Measurements from ENCODE around the gene FAM174B. TPM values are rescaled to one million over a fixed set of nuclear protein-coding genes. Genes with fewer than 3 reads are reported as not detected.
A peak's percentile ranks its signal among the peaks of the same experiment; 100 is the strongest.

The FAM174B gene
- total and polyA plus RNA-seq, 2 experiments from 2014 or later: 15.0 to 21.8 TPM

- peak; percentile 71; the same call in 1 of the 2 replicates for TF ChIP-seq ZNF462 (CRISPR knock-in tag; IDR thresholded peaks at IDR 0.05)
- no peak for TF ChIP-seq ZNF114 (CRISPR knock-in tag; IDR thresholded peaks at IDR 0.05)
- TF ChIP-seq STAT1 (IDR thresholded peaks at IDR 0.05; ENCODE audit: unreplicated experiment): no peak
- TF ChIP-seq JUNB (IDR thresholded peaks at IDR 0.05; ENCODE audit: unreplicated experiment): no peak
Observed at GRCh38 chr15:92693691-92694331, 38.2 kb upstream of the FAM174B start (continued).

GRCh38 chr15:92690395-92690794, 34.8 kb upstream of the FAM174B start:
- no peak overlapping the region for H3K4me3 Mint-ChIP-seq
- H3K27me3 ChIP-seq (ENCODE audit: insufficient read depth): no peaks in the 10 kb centered on the region
- no peaks in the 10 kb centered on the region for H3F3A ChIP-seq (replicated peaks; ENCODE audit: low read depth)
- no peaks in the 10 kb centered on the region for H3K79me2 ChIP-seq (replicated peaks; ENCODE audit: insufficient read depth)
- no peaks in the 10 kb centered on the region for H3K27me3 Mint-ChIP-seq (ENCODE audit: insufficient read depth, low read depth, poor library complexity)
- DNase-seq (ENCODE audit: low spot score): no peak
- no peaks in the 10 kb centered on the region for H4K20me1 ChIP-seq (replicated peaks; ENCODE audit: insufficient read depth)
- peaks cover 23% of the 10 kb centered on the region for H3K9me3 Mint-ChIP-seq
- peaks cover 25% of the 10 kb centered on the region for H3K36me3 Mint-ChIP-seq (ENCODE audit: low read depth)
- H3K9me2 ChIP-seq (ENCODE audit: insufficient read depth): peaks cover 8% of the 10 kb centered on the region; the same call in 1 of the 2 replicates
- ATAC-seq: no peak
- H3K4me1 ChIP-seq (ENCODE audit: insufficient read depth): no peaks in the 10 kb centered on the region
- H3K36me3 ChIP-seq (ENCODE audit: insufficient read depth): no peaks in the 10 kb centered on the region
- peaks cover 3% of the 10 kb centered on the region; the same call in 2 of the 3 replicates for H3K4me1 Mint-ChIP-seq
- H2AFZ ChIP-seq: no peak overlapping the region
- H3K4me2 ChIP-seq: no peak overlapping the region
- H3K27ac Mint-ChIP-seq: no peak overlapping the region
- H3K27ac ChIP-seq (ENCODE audit: low read depth): no peak overlapping the region
- H3K4me3 ChIP-seq: no peak overlapping the region
- no peak for TF ChIP-seq EZH2phosphoT487 (IDR thresholded peaks at IDR 0.05; ENCODE audit: unreplicated experiment)
- TF ChIP-seq STAT1 (IDR thresholded peaks at IDR 0.05; ENCODE audit: unreplicated experiment): no peak
- TF ChIP-seq EZH2 (IDR thresholded peaks at IDR 0.05; ENCODE audit: low read depth, unreplicated experiment): no peak
- TF ChIP-seq JUNB (IDR thresholded peaks at IDR 0.05; ENCODE audit: unreplicated experiment): no peak
- TF ChIP-seq, protein P1, sequence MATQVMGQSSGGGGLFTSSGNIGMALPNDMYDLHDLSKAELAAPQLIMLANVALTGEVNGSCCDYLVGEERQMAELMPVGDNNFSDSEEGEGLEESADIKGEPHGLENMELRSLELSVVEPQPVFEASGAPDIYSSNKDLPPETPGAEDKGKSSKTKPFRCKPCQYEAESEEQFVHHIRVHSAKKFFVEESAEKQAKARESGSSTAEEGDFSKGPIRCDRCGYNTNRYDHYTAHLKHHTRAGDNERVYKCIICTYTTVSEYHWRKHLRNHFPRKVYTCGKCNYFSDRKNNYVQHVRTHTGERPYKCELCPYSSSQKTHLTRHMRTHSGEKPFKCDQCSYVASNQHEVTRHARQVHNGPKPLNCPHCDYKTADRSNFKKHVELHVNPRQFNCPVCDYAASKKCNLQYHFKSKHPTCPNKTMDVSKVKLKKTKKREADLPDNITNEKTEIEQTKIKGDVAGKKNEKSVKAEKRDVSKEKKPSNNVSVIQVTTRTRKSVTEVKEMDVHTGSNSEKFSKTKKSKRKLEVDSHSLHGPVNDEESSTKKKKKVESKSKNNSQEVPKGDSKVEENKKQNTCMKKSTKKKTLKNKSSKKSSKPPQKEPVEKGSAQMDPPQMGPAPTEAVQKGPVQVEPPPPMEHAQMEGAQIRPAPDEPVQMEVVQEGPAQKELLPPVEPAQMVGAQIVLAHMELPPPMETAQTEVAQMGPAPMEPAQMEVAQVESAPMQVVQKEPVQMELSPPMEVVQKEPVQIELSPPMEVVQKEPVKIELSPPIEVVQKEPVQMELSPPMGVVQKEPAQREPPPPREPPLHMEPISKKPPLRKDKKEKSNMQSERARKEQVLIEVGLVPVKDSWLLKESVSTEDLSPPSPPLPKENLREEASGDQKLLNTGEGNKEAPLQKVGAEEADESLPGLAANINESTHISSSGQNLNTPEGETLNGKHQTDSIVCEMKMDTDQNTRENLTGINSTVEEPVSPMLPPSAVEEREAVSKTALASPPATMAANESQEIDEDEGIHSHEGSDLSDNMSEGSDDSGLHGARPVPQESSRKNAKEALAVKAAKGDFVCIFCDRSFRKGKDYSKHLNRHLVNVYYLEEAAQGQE (IDR thresholded peaks at IDR 0.05; ENCODE audit: unreplicated experiment): no peak
- TF ChIP-seq ETS1 (IDR thresholded peaks at IDR 0.05): no peak
- TF ChIP-seq POLR2AphosphoS5 (IDR thresholded peaks at IDR 0.05; ENCODE audit: low read depth): no peak
- TF ChIP-seq, protein P2, sequence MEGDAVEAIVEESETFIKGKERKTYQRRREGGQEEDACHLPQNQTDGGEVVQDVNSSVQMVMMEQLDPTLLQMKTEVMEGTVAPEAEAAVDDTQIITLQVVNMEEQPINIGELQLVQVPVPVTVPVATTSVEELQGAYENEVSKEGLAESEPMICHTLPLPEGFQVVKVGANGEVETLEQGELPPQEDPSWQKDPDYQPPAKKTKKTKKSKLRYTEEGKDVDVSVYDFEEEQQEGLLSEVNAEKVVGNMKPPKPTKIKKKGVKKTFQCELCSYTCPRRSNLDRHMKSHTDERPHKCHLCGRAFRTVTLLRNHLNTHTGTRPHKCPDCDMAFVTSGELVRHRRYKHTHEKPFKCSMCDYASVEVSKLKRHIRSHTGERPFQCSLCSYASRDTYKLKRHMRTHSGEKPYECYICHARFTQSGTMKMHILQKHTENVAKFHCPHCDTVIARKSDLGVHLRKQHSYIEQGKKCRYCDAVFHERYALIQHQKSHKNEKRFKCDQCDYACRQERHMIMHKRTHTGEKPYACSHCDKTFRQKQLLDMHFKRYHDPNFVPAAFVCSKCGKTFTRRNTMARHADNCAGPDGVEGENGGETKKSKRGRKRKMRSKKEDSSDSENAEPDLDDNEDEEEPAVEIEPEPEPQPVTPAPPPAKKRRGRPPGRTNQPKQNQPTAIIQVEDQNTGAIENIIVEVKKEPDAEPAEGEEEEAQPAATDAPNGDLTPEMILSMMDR (conservative IDR thresholded peaks at IDR 0.05; ENCODE audit: low read depth in 2 of 2): no peak
- no peak for TF ChIP-seq NANOG (IDR thresholded peaks at IDR 0.05; ENCODE audit: borderline replicate concordance)

Measured in GM23338 (cell line).